Measurements from ENCODE around the gene IER5.
"Not testable (repeated sequence)": the region's sequence is repeated elsewhere in the genome, so short reads cannot be mapped to it uniquely, and the experiment has no call there.

IER5 gene
- total RNA-seq, result 323 to 868 (median 520) reads per million in 4 donors

- peak; percentile 86 to 97 (median 90) for DNase-seq
Observed at GRCh38 chr1:181088079-181089016, at the start of gene IER5. IER5 (plus strand) TSS chr1:181088700; CDS start chr1:181088903, 203 bp downstream.

GRCh38 chr1:181040284-181040865 is 48.1 kb upstream of the IER5 start:
- no peak for DNase-seq

GRCh38 chr1:181043025-181043888 is 45.2 kb upstream of the IER5 start:
- DNase-seq, result peak in 1 of 5 donors; percentile 23

GRCh38 chr1:181044449-181044966 is 44.0 kb upstream of the IER5 start:
- peak in 1 of 5 donors; percentile 56 for DNase-seq

- not testable (repeated sequence) for DNase-seq
Observed at GRCh38 chr1:181045946-181046345, 42.6 kb upstream of the IER5 start.

- no peak for DNase-seq
Observed at GRCh38 chr1:181049378-181049777, 39.1 kb upstream of the IER5 start.

GRCh38 chr1:181050922-181051321 is 37.6 kb upstream of the IER5 start:
- no peak for DNase-seq

- DNase-seq, result no peak
Observed at GRCh38 chr1:181056560-181056959, 31.9 kb upstream of the IER5 start.

GRCh38 chr1:181057079-181057478 is 31.4 kb upstream of the IER5 start:
- no peak for DNase-seq

GRCh38 chr1:181059435-181059834 is 29.1 kb upstream of the IER5 start:
- no peak for DNase-seq

GRCh38 chr1:181060066-181060465 is 28.4 kb upstream of the IER5 start:
- DNase-seq, result no peak

GRCh38 chr1:181060947-181061346 is 27.6 kb upstream of the IER5 start:
- DNase-seq, result not testable (repeated sequence)

- no peak for DNase-seq
Observed at GRCh38 chr1:181061487-181061886, 27.0 kb upstream of the IER5 start.

- no peak for DNase-seq
Observed at GRCh38 chr1:181061891-181062835, 26.3 kb upstream of the IER5 start.

- peak in 1 of 5 donors; percentile 72 for DNase-seq
Observed at GRCh38 chr1:181062836-181063428, 25.6 kb upstream of the IER5 start.

- no peak for DNase-seq
Observed at GRCh38 chr1:181064011-181064623, 24.4 kb upstream of the IER5 start.

GRCh38 chr1:181064702-181065101 is 23.8 kb upstream of the IER5 start:
- DNase-seq, result no peak

- no peak for DNase-seq
Observed at GRCh38 chr1:181073638-181074037, 14.9 kb upstream of the IER5 start.

- DNase-seq, result no peak
Observed at GRCh38 chr1:181075766-181076350, 12.6 kb upstream of the IER5 start.

GRCh38 chr1:181076852-181077251 is 11.6 kb upstream of the IER5 start:
- DNase-seq, result no peak
